ENCODE measurements around the gene YPEL5. TPM values are rescaled to one million over a fixed set of nuclear protein-coding genes. Genes with fewer than 3 reads are reported as not detected.

Gene YPEL5
- total RNA-seq, 2 donors from 2014 or later = 81.8 to 123 TPM

- intact Hi-C loops (cut with DNase I) = no loop called here
- Histone ChIP-seq H3K27ac (no peak overlapping the region), H3K4me3 (no peak overlapping the region), H3K9me3 (no peaks in the 10 kb centered on the region), H3K4me1 (replicated peaks) (no peaks in the 10 kb centered on the region), H3K36me3 (no peaks in the 10 kb centered on the region), H3K27me3 (replicated peaks; ENCODE audit: insufficient read depth) (no peaks in the 10 kb centered on the region)
- no peak for DNase-seq (ENCODE audit: low spot score)
- 89% methylated on average over 4 of the region's 4 CpGs for WGBS
- no peak for TF ChIP-seq POLR2A (IDR thresholded peaks at IDR 0.05)
- no peak for TF ChIP-seq POLR2AphosphoS5 (IDR thresholded peaks at IDR 0.05)
- no peak for TF ChIP-seq CTCF (IDR thresholded peaks at IDR 0.05)
Measured at GRCh38 chr2:30177956-30178355, 31.1 kb downstream of the YPEL5 start.

GRCh38 chr2:30178618-30179434, 32.0 kb downstream of the YPEL5 start:
- no peak overlapping the region for H3K4me3 ChIP-seq
- no peaks in the 10 kb centered on the region for H3K27me3 ChIP-seq (replicated peaks; ENCODE audit: insufficient read depth)
- intact Hi-C loops (cut with DNase I) = no loop called here
- DNase-seq (ENCODE audit: low spot score) = no peak
- no peaks in the 10 kb centered on the region for H3K9me3 ChIP-seq
- no peaks in the 10 kb centered on the region for H3K4me1 ChIP-seq (replicated peaks)
- 33% methylated on average over 11 of the region's 11 CpGs for WGBS
- no peak overlapping the region for H3K27ac ChIP-seq
- TF ChIP-seq POLR2A (IDR thresholded peaks at IDR 0.05) (no peak), POLR2AphosphoS5 (IDR thresholded peaks at IDR 0.05) (peak; percentile 63)
- no peaks in the 10 kb centered on the region for H3K36me3 ChIP-seq

- intact Hi-C loops (cut with DNase I) = no loop called here
- no peaks in the 10 kb centered on the region for H3K36me3 ChIP-seq
- DNase-seq (ENCODE audit: low spot score) = no peak
- H3K4me1 ChIP-seq (replicated peaks) = no peaks in the 10 kb centered on the region
- no peak overlapping the region for H3K4me3 ChIP-seq
- 100% methylated on average over 2 of the region's 2 CpGs for WGBS
- H3K27ac ChIP-seq = no peak overlapping the region
- H3K9me3 ChIP-seq = no peaks in the 10 kb centered on the region
- no peak for TF ChIP-seq POLR2A (IDR thresholded peaks at IDR 0.05)
- no peak for TF ChIP-seq POLR2AphosphoS5 (IDR thresholded peaks at IDR 0.05)
- no peak for TF ChIP-seq CTCF (IDR thresholded peaks at IDR 0.05)
- H3K27me3 ChIP-seq (replicated peaks; ENCODE audit: insufficient read depth) = no peaks in the 10 kb centered on the region
Measured at GRCh38 chr2:30179536-30179935, 32.7 kb downstream of the YPEL5 start.

- no peak for TF ChIP-seq CTCF (IDR thresholded peaks at IDR 0.05)
- TF ChIP-seq POLR2A (IDR thresholded peaks at IDR 0.05) = no peak
- TF ChIP-seq POLR2AphosphoS5 (IDR thresholded peaks at IDR 0.05) = no peak
- H3K4me1 ChIP-seq (replicated peaks) = no peaks in the 10 kb centered on the region
- 83% methylated on average over 3 of the region's 3 CpGs for WGBS
- no peak for DNase-seq (ENCODE audit: low spot score)
- H3K27me3 ChIP-seq (replicated peaks; ENCODE audit: insufficient read depth) = no peaks in the 10 kb centered on the region
- H3K4me3 ChIP-seq = no peak overlapping the region
- no peak overlapping the region for H3K27ac ChIP-seq
- H3K9me3 ChIP-seq = no peaks in the 10 kb centered on the region
- H3K36me3 ChIP-seq = no peaks in the 10 kb centered on the region
- intact Hi-C loops (cut with DNase I) = no loop called here
Measured at GRCh38 chr2:30180226-30180625, 33.4 kb downstream of the YPEL5 start.

GRCh38 chr2:30181176-30181575, 34.4 kb downstream of the YPEL5 start:
- intact Hi-C loops (cut with DNase I) = no loop called here
- Histone ChIP-seq H3K36me3 (no peaks in the 10 kb centered on the region), H3K4me3 (no peak overlapping the region), H3K9me3 (no peaks in the 10 kb centered on the region), H3K27ac (no peak overlapping the region), H3K4me1 (replicated peaks) (no peaks in the 10 kb centered on the region), H3K27me3 (replicated peaks; ENCODE audit: insufficient read depth) (no peaks in the 10 kb centered on the region)
- no peak for DNase-seq (ENCODE audit: low spot score)
- TF ChIP-seq CTCF (IDR thresholded peaks at IDR 0.05) (no peak), POLR2AphosphoS5 (IDR thresholded peaks at IDR 0.05) (no peak), POLR2A (IDR thresholded peaks at IDR 0.05) (no peak)
- 79% methylated on average over 7 of the region's 7 CpGs for WGBS
